Dendritic cell treated with granulocyte-macrophage colony-stimulating factor and Interleukin-4, amounts not matched to agents 40 ng/mL and 50 ng/mL, for 4 days (primary cell): ENCODE data around the gene ZBTB21.
"Not testable (repeated sequence)": the region's sequence is repeated elsewhere in the genome, so short reads cannot be mapped to it uniquely, and the experiment has no call there.

Experiments
- H3K27ac Mint-ChIP-seq: one replicate; pipeline ENCODE4 v1.8.0; 2022; ENCODE audit warnings: mild to moderate bottlenecking, mixed read lengths
- H3K27me3 Mint-ChIP-seq: one replicate; pipeline ENCODE4 v1.8.0; 2022; ENCODE audit warnings: mild to moderate bottlenecking, mixed read lengths
- H3K36me3 Mint-ChIP-seq: one replicate; pipeline ENCODE4 v1.8.0; 2022; ENCODE audit warnings: low read depth, mixed read lengths
- H3K4me1 Mint-ChIP-seq: one replicate; pipeline ENCODE4 v1.8.0; 2022; ENCODE audit warnings: low read depth, mixed read lengths
- H3K4me3 Mint-ChIP-seq: one replicate; pipeline ENCODE4 v1.8.0; 2022; ENCODE audit warnings: mild to moderate bottlenecking, moderate library complexity, mixed read lengths
- H3K9me3 Mint-ChIP-seq: one replicate; pipeline ENCODE4 v1.8.0; 2022; ENCODE audit warnings: mixed read lengths
- intact Hi-C: fragments of 100-400 bp; cut with micrococcal nuclease; formaldehyde crosslinking; loops from one replicate; pipeline ENCODE4 v1.15.0; 2022

ZBTB21 gene

GRCh38 chr21:41970751-41971653, 39.2 kb downstream of the ZBTB21 start:
- Mint-ChIP-seq H3K27me3 (peaks cover 7% of the 10 kb centered on the region), H3K36me3 (no peaks in the 10 kb centered on the region), H3K9me3 (no peaks in the 10 kb centered on the region), H3K27ac (no peak overlapping the region), H3K4me3 (no peak overlapping the region), H3K4me1 (peaks cover 17% of the 10 kb centered on the region)
- intact Hi-C loops, result no loop called here

- Mint-ChIP-seq H3K27ac (no peak overlapping the region), H3K27me3 (peaks cover 14% of the 10 kb centered on the region), H3K36me3 (no peaks in the 10 kb centered on the region), H3K9me3 (no peaks in the 10 kb centered on the region), H3K4me1 (peaks cover 17% of the 10 kb centered on the region), H3K4me3 (no peak overlapping the region)
- intact Hi-C loops, result no loop called here
Measured at GRCh38 chr21:41970106-41970391, 40.1 kb downstream of the ZBTB21 start.

GRCh38 chr21:41967708-41968107, 42.5 kb downstream of the ZBTB21 start:
- Mint-ChIP-seq H3K4me1 (no peaks in the 10 kb centered on the region), H3K27ac (no peak overlapping the region), H3K4me3 (no peak overlapping the region), H3K9me3 (no peaks in the 10 kb centered on the region), H3K36me3 (no peaks in the 10 kb centered on the region), H3K27me3 (peaks cover 19% of the 10 kb centered on the region)
- intact Hi-C loops, result no loop called here

GRCh38 chr21:41966872-41967621, 43.1 kb downstream of the ZBTB21 start:
- H3K4me3 Mint-ChIP-seq, result no peak overlapping the region

DNA sequence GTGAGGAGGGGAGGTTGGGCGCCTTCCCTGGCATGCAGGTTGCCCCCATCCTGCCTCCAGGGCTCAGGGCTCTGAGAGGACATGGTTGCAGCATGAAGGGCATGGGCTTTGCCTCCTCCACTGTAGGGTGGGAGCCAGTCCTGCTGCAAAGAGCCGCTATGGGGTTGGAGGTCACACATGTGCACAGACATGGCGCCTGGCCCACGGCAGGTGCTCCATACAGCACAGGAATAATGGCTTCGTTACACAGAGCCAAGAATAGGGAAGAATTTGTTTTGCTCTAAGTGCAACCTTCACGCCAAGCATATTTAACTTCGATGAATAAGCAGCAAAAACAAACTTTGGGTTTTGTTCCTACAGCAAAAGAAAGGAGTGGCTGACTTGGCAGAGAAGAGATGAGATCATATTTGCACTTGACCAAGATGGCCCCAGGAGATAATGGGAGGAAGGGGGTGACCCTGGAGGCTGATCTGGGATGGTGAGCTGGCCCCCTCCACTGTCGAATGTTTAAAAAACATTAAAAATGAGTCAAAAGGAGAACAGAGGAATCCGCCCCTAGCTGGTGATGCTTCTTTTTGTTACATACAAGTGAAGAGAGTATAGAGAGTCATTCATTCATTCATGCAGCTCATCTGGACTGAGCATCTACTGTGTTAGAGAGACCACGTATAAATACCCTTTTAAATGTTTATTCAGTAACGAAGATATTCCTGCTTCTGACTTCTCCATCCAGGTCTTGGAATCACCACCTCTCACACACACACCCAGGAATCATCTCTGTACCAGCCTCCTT, 43.9 kb downstream of the ZBTB21 start:
- Mint-ChIP-seq H3K4me3 (no peak overlapping the region), H3K36me3 (no peaks in the 10 kb centered on the region), H3K9me3 (no peaks in the 10 kb centered on the region), H3K4me1 (peaks cover 7% of the 10 kb centered on the region), H3K27ac (no peak overlapping the region), H3K27me3 (peaks cover 33% of the 10 kb centered on the region)
- intact Hi-C loops, result no loop called here

More at GRCh38 chr21:41966872-41967621, 43.1 kb downstream of the ZBTB21 start:
- Mint-ChIP-seq H3K4me1 (no peaks in the 10 kb centered on the region), H3K27ac (no peak overlapping the region), H3K9me3 (no peaks in the 10 kb centered on the region), H3K27me3 (peaks cover 25% of the 10 kb centered on the region), H3K36me3 (no peaks in the 10 kb centered on the region)
- intact Hi-C loops, result no loop called here

- Mint-ChIP-seq H3K4me1 (peaks cover 8% of the 10 kb centered on the region), H3K9me3 (no peaks in the 10 kb centered on the region), H3K4me3 (no peak overlapping the region), H3K27me3 (peaks cover 35% of the 10 kb centered on the region), H3K27ac (no peak overlapping the region), H3K36me3 (no peaks in the 10 kb centered on the region)
- intact Hi-C loops, result no loop called here
Measured at GRCh38 chr21:41965461-41966013, 44.6 kb downstream of the ZBTB21 start.

DNA sequence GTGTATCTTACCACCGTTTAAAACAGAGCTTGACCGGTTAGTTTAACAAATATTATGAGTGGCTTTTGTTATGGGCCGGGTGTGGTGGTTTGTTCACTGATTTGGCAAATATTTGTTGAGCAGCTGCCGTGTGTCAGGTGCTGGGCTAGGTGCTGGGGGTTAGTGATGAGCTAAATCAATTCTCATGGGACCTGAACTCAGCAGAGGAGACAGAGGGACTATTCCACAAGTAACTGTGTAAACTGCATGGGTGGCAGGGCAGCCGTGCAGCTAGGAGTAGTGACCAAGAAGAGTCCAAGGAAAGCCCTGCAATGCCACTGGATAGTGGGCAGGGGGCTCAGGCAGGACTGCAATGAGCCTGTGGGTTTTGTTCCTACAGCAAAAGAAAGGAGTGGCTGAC, 45.1 kb downstream of the ZBTB21 start:
- peaks cover 8% of the 10 kb centered on the region for H3K4me1 Mint-ChIP-seq
- no peak overlapping the region for H3K27ac Mint-ChIP-seq
- H3K36me3 Mint-ChIP-seq, result no peaks in the 10 kb centered on the region
- no peaks in the 10 kb centered on the region for H3K9me3 Mint-ChIP-seq
- intact Hi-C loops, result no loop called here
- H3K4me3 Mint-ChIP-seq, result no peak overlapping the region
- peaks cover 36% of the 10 kb centered on the region for H3K27me3 Mint-ChIP-seq

- intact Hi-C loops, result no loop called here
- Mint-ChIP-seq H3K27me3 (peaks cover 36% of the 10 kb centered on the region), H3K4me3 (no peak overlapping the region), H3K27ac (no peak overlapping the region), H3K9me3 (no peaks in the 10 kb centered on the region), H3K4me1 (peaks cover 8% of the 10 kb centered on the region), H3K36me3 (no peaks in the 10 kb centered on the region)
Measured at GRCh38 chr21:41964171-41964570, 46.0 kb downstream of the ZBTB21 start.

DNA sequence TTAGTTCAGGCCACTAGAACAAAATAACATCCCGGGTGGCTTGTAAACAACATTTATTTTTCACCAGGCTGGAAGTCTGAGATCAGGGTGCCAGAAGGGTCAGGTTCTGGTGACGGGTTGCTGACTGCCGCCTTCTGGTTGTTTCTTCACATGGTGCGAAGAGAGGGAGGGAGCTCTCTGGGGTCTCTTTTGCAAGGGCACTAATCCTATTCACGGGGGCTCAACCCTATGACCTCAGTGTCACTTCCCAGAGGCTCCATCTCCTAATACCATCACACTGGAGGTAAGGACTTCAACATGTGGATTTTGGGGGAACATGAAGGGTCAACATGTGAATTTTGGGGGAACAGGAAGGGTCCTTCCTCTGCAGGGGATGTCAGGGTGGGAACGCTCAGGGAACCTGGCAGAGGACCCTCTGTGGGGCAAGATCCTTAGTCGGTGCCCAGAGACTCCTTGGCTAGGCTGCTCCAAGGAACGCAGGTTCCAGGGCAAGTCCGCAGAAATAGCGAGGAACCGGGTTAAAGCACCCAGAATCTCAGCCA, 47.7 kb downstream of the ZBTB21 start:
- Mint-ChIP-seq H3K9me3 (no peaks in the 10 kb centered on the region), H3K4me1 (peaks cover 8% of the 10 kb centered on the region), H3K36me3 (no peaks in the 10 kb centered on the region), H3K27ac (no peak overlapping the region), H3K4me3 (no peak overlapping the region), H3K27me3 (peaks cover 38% of the 10 kb centered on the region)
- intact Hi-C loops, result no loop called here

DNA sequence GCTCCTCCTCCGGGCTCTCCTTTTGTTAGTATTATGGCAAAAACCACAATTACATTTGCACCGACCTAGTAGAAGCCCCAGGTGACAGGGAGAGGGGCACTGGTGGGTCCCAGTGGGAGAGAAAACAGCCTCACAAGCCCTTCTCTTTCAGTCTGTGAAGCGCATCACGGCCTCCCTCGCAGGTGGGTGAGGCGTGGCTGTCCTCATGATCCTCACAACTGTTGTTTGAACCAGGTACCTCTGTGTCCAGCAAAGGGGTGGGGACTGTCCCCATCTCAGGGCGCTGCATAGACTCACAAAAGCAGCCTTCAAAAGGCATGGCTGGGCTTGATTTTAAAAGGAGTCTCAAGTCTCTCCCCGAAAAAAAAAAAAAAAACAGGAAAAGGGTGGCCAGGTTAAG, 48.4 kb downstream of the ZBTB21 start:
- Mint-ChIP-seq H3K4me1 (peaks cover 13% of the 10 kb centered on the region), H3K4me3 (no peak overlapping the region), H3K9me3 (no peaks in the 10 kb centered on the region), H3K36me3 (no peaks in the 10 kb centered on the region), H3K27ac (no peak overlapping the region), H3K27me3 (peaks cover 36% of the 10 kb centered on the region)
- intact Hi-C loops, result no loop called here

GRCh38 chr21:41961282-41961701, 48.9 kb downstream of the ZBTB21 start:
- no peaks in the 10 kb centered on the region for H3K36me3 Mint-ChIP-seq
- peaks cover 13% of the 10 kb centered on the region for H3K4me1 Mint-ChIP-seq
- peaks cover 36% of the 10 kb centered on the region for H3K27me3 Mint-ChIP-seq
- H3K27ac Mint-ChIP-seq, result no peak overlapping the region
- no peaks in the 10 kb centered on the region for H3K9me3 Mint-ChIP-seq
- no peak overlapping the region for H3K4me3 Mint-ChIP-seq
- intact Hi-C loops, result no loop called here

GRCh38 chr21:41960386-41960785, 49.8 kb downstream of the ZBTB21 start:
- H3K9me3 Mint-ChIP-seq, result no peaks in the 10 kb centered on the region
- H3K36me3 Mint-ChIP-seq, result no peaks in the 10 kb centered on the region
- intact Hi-C loops, result no loop called here
- peaks cover 13% of the 10 kb centered on the region for H3K4me1 Mint-ChIP-seq
- peaks cover 29% of the 10 kb centered on the region for H3K27me3 Mint-ChIP-seq
- H3K4me3 Mint-ChIP-seq, result no peak overlapping the region
- no peak overlapping the region for H3K27ac Mint-ChIP-seq

- H3K27ac Mint-ChIP-seq, H3K4me3 Mint-ChIP-seq, H3K9me3 Mint-ChIP-seq, H3K36me3 Mint-ChIP-seq: not testable (repeated sequence)
- peaks cover 26% of the 10 kb centered on the region for H3K27me3 Mint-ChIP-seq
- intact Hi-C loops, result loop anchor here (10.0 kb wide), 1 partner anchor 155 kb away; no protein-coding TSS in a partner anchor
- H3K4me1 Mint-ChIP-seq, result peaks cover 19% of the 10 kb centered on the region
Measured at GRCh38 chr21:41959697-41960096, 50.5 kb downstream of the ZBTB21 start.
